SK-N-MC (cell line): ENCODE measurements around the gene TMOD2.

ENCODE experiments used
- DNase-seq: peaks from one replicate; pipeline ENCODE4 v3.0.0-alpha.2; 2011; ENCODE audit warnings: low read depth, low spot score
- H3K27ac ChIP-seq: fragments of 200-600 bp; sonication (generic); 2 replicates; pipeline ENCODE4 v1.5.1; 2016; ENCODE audit warnings: mixed run types
- H3K36me3 ChIP-seq: fragments of 200-600 bp; sonication (generic); 2 replicates; pipeline ENCODE4 v1.6.1; 2017; ENCODE audit warnings: antibody characterized with exemption, low read length, mixed read lengths; ENCODE audit not compliant: insufficient read depth
- H3K4me3 ChIP-seq: fragments of 200-600 bp; sonication (generic); 2 replicates; pipeline ENCODE4 v1.5.1; 2016
- H3K9ac ChIP-seq: fragments of 200-600 bp; sonication (generic); 2 replicates; pipeline ENCODE4 v1.8.0; 2017; ENCODE audit warnings: mixed run types, mixed read lengths; ENCODE audit not compliant: insufficient read length
- H3K9me3 ChIP-seq: fragments of 200-600 bp; sonication (generic); 2 replicates; pipeline ENCODE4 v1.6.1; 2017; ENCODE audit warnings: low read depth, mild to moderate bottlenecking, antibody characterized with exemption, low read length, moderate library complexity, mixed read lengths
- EZH2 ChIP-seq: fragments of 200-600 bp; sonication (generic); IDR thresholded peaks from one replicate; pipeline ENCODE4 v1.6.1; 2017; ENCODE audit warnings: antibody characterized with exemption
- FOXP2 ChIP-seq: optimal IDR thresholded peaks from 2 replicates; pipeline ENCODE3; 2011; ENCODE audit warnings: mild to moderate bottlenecking, moderate library complexity; ENCODE audit not compliant: insufficient read depth; ENCODE audit errors: extremely low read length, control extremely low read depth
- POLR2AphosphoS5 ChIP-seq: IDR thresholded peaks from 2 replicates; pipeline ENCODE4 v1.6.1; 2012; ENCODE audit warnings: mild to moderate bottlenecking, low read depth, low read length, borderline replicate concordance

TMOD2 gene

DNA sequence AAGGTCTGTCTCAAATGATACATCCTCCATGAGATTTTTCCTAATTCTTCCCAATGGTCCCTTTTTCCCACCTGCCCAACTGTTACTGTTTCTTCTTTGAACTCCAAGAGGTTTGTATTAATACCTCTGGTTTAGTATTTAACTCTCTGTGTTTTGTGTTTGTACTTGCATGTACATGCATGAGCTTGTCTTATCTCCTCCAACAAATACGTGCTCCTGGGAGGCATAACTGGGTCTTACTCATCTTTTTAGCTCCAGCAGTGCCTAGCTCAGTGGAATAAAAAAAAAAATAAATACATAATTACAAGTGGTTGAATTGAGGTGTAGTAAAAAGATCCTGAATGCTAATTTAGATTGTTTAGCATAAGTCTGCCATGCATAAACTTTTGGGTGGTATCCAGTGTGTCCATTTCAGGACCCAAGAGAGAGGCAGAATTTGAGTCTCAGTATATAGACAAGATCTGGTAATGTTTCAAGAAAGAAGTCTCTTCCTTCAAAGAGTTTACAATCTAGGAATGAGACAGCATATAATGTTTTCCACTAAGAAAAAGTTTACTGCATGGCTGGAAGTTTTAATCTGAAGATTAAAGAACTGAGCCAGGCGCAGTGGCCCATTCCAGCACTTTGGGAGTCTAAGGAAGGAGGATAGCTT is 12.2 kb upstream of the TMOD2 start:
- no peak for TF ChIP-seq FOXP2
- no peak for TF ChIP-seq POLR2AphosphoS5
- TF ChIP-seq EZH2, result no peak
- H3K4me3 ChIP-seq, result no peak overlapping the region
- no peak overlapping the region for H3K27ac ChIP-seq
- no peak for DNase-seq
- H3K36me3 ChIP-seq, result no peaks in the 10 kb centered on the region
- no peak overlapping the region for H3K9ac ChIP-seq
- no peaks in the 10 kb centered on the region for H3K9me3 ChIP-seq

DNA sequence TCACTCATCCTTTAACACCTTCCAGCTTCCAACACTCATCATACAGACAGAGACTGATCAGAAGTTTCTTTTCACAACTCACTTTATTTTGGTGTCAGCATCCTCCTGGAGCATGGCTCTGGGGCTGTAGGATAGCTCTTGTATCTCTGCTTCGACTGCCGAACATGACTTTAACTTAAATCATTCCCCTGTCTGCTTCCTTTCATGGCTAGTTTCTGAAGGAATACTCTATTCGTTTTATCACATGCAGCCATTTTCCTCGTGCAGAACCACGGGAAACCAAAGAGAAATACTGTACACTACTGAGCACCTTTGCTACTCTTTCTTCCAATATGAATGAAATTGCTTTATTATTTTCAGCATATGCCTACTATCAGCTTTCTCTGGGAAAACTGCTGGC is 2.1 kb upstream of the TMOD2 start:
- no peak overlapping the region for H3K4me3 ChIP-seq
- no peak for DNase-seq
- H3K9me3 ChIP-seq, result no peaks in the 10 kb centered on the region
- TF ChIP-seq POLR2AphosphoS5, result no peak
- no peak for TF ChIP-seq EZH2
- no peak for TF ChIP-seq FOXP2
- H3K27ac ChIP-seq, result no peak overlapping the region
- H3K36me3 ChIP-seq, result no peaks in the 10 kb centered on the region
- H3K9ac ChIP-seq, result no peak overlapping the region

DNA sequence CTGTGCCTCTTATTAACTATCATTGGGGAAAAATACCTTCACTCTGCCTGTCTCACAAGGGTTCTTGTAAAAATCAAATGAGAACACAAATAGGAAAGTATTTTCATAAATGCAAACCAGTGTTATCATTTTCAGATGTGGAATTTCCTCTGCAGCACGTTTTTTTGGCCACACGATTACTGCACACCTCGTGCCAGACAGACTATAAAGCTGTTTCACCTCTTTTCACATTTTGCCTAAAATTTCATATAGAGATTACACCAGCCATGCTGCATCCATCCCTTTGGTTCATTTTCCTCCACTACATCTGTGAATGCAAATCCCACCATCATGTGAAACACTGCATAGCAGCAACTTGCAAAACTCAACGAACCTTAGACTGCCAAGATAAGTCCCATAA is 1.2 kb upstream of the TMOD2 start:
- no peak overlapping the region for H3K4me3 ChIP-seq

DNA sequence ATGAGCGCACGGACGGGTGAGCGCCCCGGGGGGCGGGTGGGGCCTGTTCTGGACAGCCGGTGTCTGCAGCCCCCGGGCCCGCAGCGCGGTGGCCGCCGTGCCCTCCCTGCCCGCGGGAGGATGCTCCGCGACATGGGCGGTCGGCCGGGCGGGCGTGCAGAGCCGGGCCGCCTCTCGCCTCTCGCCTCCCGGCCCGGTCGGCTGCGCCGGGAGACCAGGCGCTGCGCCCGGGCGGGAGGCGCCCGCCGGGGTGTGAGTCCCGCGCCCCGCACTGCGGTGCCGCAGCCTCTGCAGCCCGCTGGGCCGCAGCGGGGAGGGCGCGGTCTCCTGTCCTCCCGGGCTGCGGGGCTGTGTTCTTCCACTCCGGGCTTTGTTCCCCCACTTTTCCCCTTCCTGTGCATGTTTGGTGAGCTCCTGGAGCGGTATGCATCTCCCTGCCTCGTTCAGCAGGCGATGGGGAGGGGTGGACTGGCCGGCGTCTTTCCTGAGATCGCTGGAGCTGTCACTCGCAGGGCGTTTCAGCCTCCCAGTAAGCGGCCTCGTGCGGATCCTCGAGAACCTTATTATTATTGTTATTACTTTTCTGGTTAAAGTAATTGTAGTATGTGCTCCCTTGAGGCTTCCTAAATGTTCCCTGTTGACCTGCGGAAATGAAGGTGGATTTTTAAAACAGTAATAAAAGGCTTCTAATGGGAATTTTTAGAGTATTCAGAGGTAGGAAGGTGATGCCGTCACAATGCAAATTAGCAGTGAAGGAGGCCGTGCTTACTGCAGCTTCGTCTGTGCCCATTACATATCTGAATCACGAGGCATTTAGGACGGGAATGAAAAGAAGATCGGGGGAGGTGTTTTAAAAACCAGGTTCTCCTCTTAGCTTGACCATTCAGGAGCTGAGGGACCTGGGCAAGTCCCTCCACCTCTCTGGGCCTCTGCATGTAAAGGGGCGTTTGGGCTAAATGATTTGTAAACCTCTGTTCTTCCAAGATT is 593 bp downstream of the TMOD2 start:
- H3K4me3 ChIP-seq, result peak overlapping the region; percentile 71
- H3K9ac ChIP-seq, result no peak overlapping the region
- DNase-seq, result no peak

More for the DNA sequence above, 1.2 kb upstream of the TMOD2 start:
- DNase-seq, result no peak
- H3K27ac ChIP-seq, result no peak overlapping the region
- no peaks in the 10 kb centered on the region for H3K36me3 ChIP-seq
- no peak for TF ChIP-seq EZH2
- TF ChIP-seq FOXP2, result no peak
- TF ChIP-seq POLR2AphosphoS5, result no peak
- no peaks in the 10 kb centered on the region for H3K9me3 ChIP-seq
- H3K9ac ChIP-seq, result no peak overlapping the region

DNA sequence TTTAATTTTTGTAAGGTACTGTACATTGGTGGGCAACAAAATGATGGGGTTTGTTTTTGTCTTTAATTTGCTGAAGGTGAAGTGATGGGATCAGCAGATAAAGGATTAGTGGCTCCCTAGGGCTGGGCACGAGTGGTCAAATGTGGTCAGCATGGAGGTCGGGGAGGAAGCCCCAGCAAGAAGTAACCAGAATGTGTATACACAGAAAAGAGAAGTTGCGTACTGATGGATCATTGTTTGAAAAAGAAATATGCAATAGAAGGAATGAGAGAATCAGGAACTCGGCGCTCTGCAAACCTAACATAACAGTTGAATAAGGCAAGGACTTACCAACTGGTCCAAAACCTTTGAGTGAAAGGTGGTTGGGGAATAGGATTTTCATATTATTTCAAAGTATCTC is 1.5 kb downstream of the TMOD2 start:
- no peaks in the 10 kb centered on the region for H3K9me3 ChIP-seq
- DNase-seq, result no peak
- no peaks in the 10 kb centered on the region for H3K36me3 ChIP-seq
- TF ChIP-seq POLR2AphosphoS5 (no peak), EZH2 (no peak), FOXP2 (no peak)
- no peak overlapping the region for H3K27ac ChIP-seq
- no peak overlapping the region for H3K4me3 ChIP-seq
- H3K9ac ChIP-seq, result no peak overlapping the region

More for the DNA sequence above, 593 bp downstream of the TMOD2 start:
- no peak for TF ChIP-seq EZH2
- Histone ChIP-seq H3K9me3 (no peaks in the 10 kb centered on the region), H3K36me3 (no peaks in the 10 kb centered on the region), H3K27ac (no peak overlapping the region)

DNA sequence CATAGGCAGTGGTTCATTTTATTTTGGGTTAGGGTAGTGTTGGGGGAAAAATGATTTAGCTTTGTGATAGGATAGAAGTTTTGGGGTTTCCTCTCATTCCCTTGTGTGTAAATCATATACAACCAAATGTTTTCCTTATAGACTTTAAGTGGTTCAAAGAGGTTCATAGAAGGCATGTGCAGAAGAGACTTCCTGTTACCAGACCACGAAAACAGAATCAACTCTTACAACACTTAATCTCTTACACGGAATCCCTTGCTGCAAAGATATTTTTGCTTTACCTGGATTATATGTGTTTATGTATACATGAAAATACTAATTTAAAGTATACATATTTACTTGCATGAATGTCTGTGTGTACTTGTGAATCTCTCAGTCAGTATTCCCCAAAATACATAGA is 2.9 kb downstream of the TMOD2 start:
- DNase-seq, result no peak
- H3K36me3 ChIP-seq, result no peaks in the 10 kb centered on the region
- H3K9me3 ChIP-seq, result no peaks in the 10 kb centered on the region
- H3K9ac ChIP-seq, result no peak overlapping the region
- no peak for TF ChIP-seq FOXP2
- TF ChIP-seq POLR2AphosphoS5, result no peak
- no peak for TF ChIP-seq EZH2
- H3K4me3 ChIP-seq, result no peak overlapping the region
- H3K27ac ChIP-seq, result no peak overlapping the region

DNA sequence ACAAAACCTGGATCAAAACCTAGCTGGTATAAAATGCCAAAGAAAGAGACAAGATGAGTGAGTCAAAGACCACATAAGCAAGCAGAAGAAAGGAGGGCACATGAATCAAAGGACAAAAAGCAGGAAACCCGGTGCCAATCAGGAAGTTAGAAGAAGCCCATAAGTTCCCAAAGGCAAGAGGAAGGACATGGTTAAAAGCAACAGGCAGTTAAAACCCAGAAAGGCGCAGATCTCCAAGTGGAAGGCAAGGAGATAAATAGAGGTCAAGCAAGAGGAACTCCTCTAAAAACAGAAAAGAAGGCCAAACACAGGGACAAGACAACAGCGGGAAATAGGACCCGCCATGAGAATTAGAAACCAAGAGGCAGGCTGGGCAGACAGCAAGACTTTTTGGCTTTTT is 4.4 kb downstream of the TMOD2 start:
- no peak for DNase-seq
- Histone ChIP-seq H3K9me3 (no peaks in the 10 kb centered on the region), H3K4me3 (no peak overlapping the region), H3K27ac (no peak overlapping the region), H3K9ac (no peak overlapping the region), H3K36me3 (no peaks in the 10 kb centered on the region)
- TF ChIP-seq FOXP2 (no peak), POLR2AphosphoS5 (no peak), EZH2 (no peak)

DNA sequence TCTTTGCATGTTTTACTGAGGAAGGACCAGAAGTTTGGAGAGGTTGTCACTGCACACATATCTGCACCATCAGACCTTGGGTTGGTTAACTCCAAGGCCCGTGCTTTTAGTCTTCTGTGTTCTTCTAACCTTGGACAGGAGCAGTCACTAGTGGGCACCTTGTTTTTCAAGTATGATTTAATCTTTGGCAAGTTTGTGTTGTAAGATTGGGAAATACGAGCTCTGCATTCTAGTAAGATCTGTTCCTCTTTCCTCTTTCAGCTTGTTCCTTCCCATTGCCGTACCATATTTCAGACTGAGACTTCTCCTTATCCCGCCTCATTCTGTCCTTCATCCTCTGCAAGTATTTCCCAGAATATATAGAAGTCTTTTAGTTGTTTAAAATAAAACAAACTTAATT is 5.1 kb downstream of the TMOD2 start:
- H3K4me3 ChIP-seq, result no peak overlapping the region
- no peak overlapping the region for H3K9ac ChIP-seq
- no peak overlapping the region for H3K27ac ChIP-seq
- H3K36me3 ChIP-seq, result no peaks in the 10 kb centered on the region
- DNase-seq, result no peak
- TF ChIP-seq POLR2AphosphoS5, result no peak
- H3K9me3 ChIP-seq, result no peaks in the 10 kb centered on the region
